Suprapubic skin (tissue), 4 donors: ENCODE results near the gene WDR26. TPM values are rescaled to one million over a fixed set of nuclear protein-coding genes. Genes with fewer than 3 reads are reported as not detected.
"Not testable (repeated sequence)": the region's sequence is repeated elsewhere in the genome, so short reads cannot be mapped to it uniquely, and the experiment has no call there.

Experiments
- DNase-seq, 2 donors: peaks; one replicate each; pipeline ENCODE4 v3.0.0-alpha.2; 2019; ENCODE audit warnings: low spot score in 2 of 2
- H3K27ac ChIP-seq: fragments of 200-600 bp; sonication (generic); one replicate; pipeline ENCODE4 v1.5.1; 2019
- H3K27me3 ChIP-seq: fragments of 200-600 bp; sonication (generic); one replicate; pipeline ENCODE4 v1.5.1; 2019
- H3K36me3 ChIP-seq: fragments of 200-600 bp; sonication (generic); one replicate; pipeline ENCODE4 v1.5.1; 2019
- H3K4me1 ChIP-seq: fragments of 200-600 bp; sonication (generic); one replicate; pipeline ENCODE4 v1.5.1; 2019
- H3K4me3 ChIP-seq: fragments of 200-600 bp; sonication (generic); one replicate; pipeline ENCODE4 v1.5.1; 2019; ENCODE audit warnings: mild to moderate bottlenecking
- H3K9me3 ChIP-seq: fragments of 200-600 bp; sonication (generic); one replicate; pipeline ENCODE4 v1.5.1; 2019
- CTCF ChIP-seq, 2 donors: fragments of 200-600 bp in 1 of 2; fragments of 450-650 bp in 1 of 2; sonication (generic) in 1 of 2; IDR thresholded peaks; one replicate each; pipeline ENCODE4 v1.5.1; 2016 to 2019; ENCODE audit warnings: antibody characterized with exemption in 2 of 2, mild to moderate bottlenecking in 1 of 2, moderate library complexity in 1 of 2
- EP300 ChIP-seq: sonication (generic); formaldehyde crosslinking; IDR thresholded peaks from one replicate; pipeline ENCODE4 v1.6.1; 2017; ENCODE audit warnings: antibody characterized with exemption
- POLR2A ChIP-seq, 2 donors: fragments of 450-650 bp; IDR thresholded peaks; one replicate each; pipeline ENCODE4 v1.6.1; 2017; ENCODE audit warnings: antibody characterized with exemption in 2 of 2, mild to moderate bottlenecking in 2 of 2, moderate library complexity in 2 of 2
- POLR2AphosphoS5 ChIP-seq, 3 donors: sonication (generic); formaldehyde crosslinking; IDR thresholded peaks; one replicate each; pipeline ENCODE4 v1.6.1; 2017; ENCODE audit warnings: antibody characterized with exemption in 3 of 3
- WGBS: methylation state at CpG from one replicate; pipeline ENCODE4 v1.1.5; 2018; 5-methylcytosine and 5-hydroxymethylcytosine counted together
- total RNA-seq, 4 donors: library from RNA; depleted of rRNA; stranded (reverse); fragments of >200 nt; gene quantifications; one replicate each; pipeline ENCODE4 v1.1.0, GENCODE V29; 2016

WDR26 gene
- total RNA-seq, 4 donors from 2014 or later = 92.4 to 174 (median 111) TPM

DNA sequence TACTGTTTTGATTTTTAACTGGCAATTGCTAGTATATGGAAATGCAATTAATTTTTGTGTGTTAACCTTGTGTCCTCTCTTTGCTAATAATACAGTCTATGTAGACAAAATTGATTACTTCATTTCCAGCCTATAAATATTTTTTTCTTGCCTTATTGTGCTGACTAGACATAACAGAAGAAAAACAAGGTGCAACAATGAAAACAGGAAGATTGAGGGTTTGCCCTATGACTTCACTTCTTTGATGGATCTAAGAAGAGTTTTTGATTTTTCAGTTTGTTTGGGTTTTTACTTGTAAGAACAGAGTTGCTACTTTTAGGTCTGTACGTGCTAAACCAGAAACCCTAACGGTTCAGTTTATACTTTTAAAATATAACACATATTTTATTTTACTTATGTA lies 86.5 kb downstream of the WDR26 start:
- no peak for TF ChIP-seq POLR2A (IDR thresholded peaks at IDR 0.05)
- no peak for TF ChIP-seq EP300
- no peak for TF ChIP-seq POLR2AphosphoS5 (IDR thresholded peaks at IDR 0.05)
- no peak for TF ChIP-seq CTCF (IDR thresholded peaks at IDR 0.05)
- DNase-seq = no peak
- no peak overlapping the region for H3K27ac ChIP-seq
- H3K4me1 ChIP-seq = no peaks in the 10 kb centered on the region
- WGBS = 72% methylated on average over 2 of the region's 2 CpGs
- no peaks in the 10 kb centered on the region for H3K36me3 ChIP-seq
- peaks cover 3% of the 10 kb centered on the region for H3K27me3 ChIP-seq
- H3K4me3 ChIP-seq = no peak overlapping the region
- peaks cover 14% of the 10 kb centered on the region for H3K9me3 ChIP-seq

- Histone ChIP-seq H3K4me3 (no peak overlapping the region), H3K9me3 (peaks cover 14% of the 10 kb centered on the region), H3K4me1 (peaks cover 6% of the 10 kb centered on the region), H3K36me3 (no peaks in the 10 kb centered on the region), H3K27me3 (peaks cover 3% of the 10 kb centered on the region), H3K27ac (no peak overlapping the region)
- WGBS = 51% methylated on average over 3 of the region's 3 CpGs
- no peak for TF ChIP-seq POLR2A (IDR thresholded peaks at IDR 0.05)
- no peak for TF ChIP-seq CTCF (IDR thresholded peaks at IDR 0.05)
- TF ChIP-seq POLR2AphosphoS5 (IDR thresholded peaks at IDR 0.05) = no peak
- TF ChIP-seq EP300 = no peak
- DNase-seq = no peak
Measured at GRCh38 chr1:224343679-224344078, 90.9 kb downstream of the WDR26 start.

DNA sequence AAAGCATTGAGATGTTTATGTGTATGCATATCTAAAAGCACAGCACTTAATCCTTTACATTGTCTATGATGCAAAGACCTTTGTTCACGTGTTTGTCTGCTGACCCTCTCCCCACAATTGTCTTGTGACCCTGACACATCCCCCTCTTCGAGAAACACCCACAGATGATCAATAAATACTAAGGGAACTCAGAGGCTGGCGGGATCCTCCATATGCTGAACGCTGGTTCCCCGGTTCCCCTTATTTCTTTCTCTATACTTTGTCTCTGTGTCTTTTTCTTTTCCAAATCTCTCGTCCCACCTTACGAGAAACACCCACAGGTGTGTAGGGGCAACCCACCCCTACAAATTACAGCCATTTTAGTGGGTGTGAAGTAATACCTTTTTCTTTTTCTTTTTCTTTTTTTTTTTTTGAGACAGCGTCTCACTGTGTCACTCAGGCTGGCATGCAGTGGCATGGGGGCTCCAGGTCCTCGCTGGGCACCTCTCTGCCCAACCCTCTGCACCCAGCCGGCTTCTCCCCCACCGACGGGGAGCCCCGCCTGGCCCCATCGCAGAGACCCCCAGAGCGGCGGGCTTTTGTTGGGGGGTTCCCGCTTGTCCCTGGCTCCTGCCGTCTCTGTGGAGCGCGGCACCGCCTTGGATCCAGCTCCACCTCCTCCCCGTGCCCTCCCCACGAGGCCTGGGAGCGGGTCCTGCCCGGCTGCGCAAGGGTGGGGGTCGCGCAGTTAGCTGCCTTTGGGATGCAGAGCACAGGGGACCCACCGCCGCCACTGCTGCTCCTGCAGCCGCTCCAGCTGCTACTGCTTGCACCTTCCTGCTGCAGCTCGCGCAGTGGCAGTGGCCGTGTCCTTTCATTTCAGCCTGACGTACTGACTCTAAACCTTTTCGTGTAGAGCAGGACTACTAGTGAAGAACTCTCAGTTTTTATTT lies 93.9 kb downstream of the WDR26 start:
- Histone ChIP-seq H3K9me3 (peaks cover 14% of the 10 kb centered on the region), H3K4me3 (peak overlapping the region; percentile 50)
- H3K27me3 ChIP-seq, H3K4me1 ChIP-seq, DNase-seq, H3K27ac ChIP-seq, H3K36me3 ChIP-seq: not testable (repeated sequence)
- WGBS = 7% methylated on average over 27 of the region's 36 CpGs

- no peak for DNase-seq
- 40% methylated on average over 4 of the region's 4 CpGs for WGBS
- H3K9me3 ChIP-seq = peaks cover 10% of the 10 kb centered on the region
- peaks cover 6% of the 10 kb centered on the region for H3K4me1 ChIP-seq
- no peaks in the 10 kb centered on the region for H3K36me3 ChIP-seq
- H3K27ac ChIP-seq = no peak overlapping the region
- H3K27me3 ChIP-seq = no peaks in the 10 kb centered on the region
- no peak for TF ChIP-seq POLR2A (IDR thresholded peaks at IDR 0.05)
- no peak for TF ChIP-seq EP300
- no peak for TF ChIP-seq POLR2AphosphoS5 (IDR thresholded peaks at IDR 0.05)
- no peak for TF ChIP-seq CTCF (IDR thresholded peaks at IDR 0.05)
- H3K4me3 ChIP-seq = no peak overlapping the region
Measured at GRCh38 chr1:224339442-224340033, 95.1 kb downstream of the WDR26 start.

GRCh38 chr1:224338150-224338838 lies 96.3 kb downstream of the WDR26 start:
- Histone ChIP-seq H3K4me3 (no peak overlapping the region), H3K9me3 (no peaks in the 10 kb centered on the region), H3K27me3 (no peaks in the 10 kb centered on the region), H3K27ac (no peak overlapping the region), H3K36me3 (no peaks in the 10 kb centered on the region), H3K4me1 (peaks cover 6% of the 10 kb centered on the region)
- TF ChIP-seq POLR2A (IDR thresholded peaks at IDR 0.05) = no peak
- TF ChIP-seq POLR2AphosphoS5 (IDR thresholded peaks at IDR 0.05) = no peak
- TF ChIP-seq CTCF (IDR thresholded peaks at IDR 0.05) = no peak
- TF ChIP-seq EP300 = no peak
- WGBS = 86% methylated on average over 4 of the region's 4 CpGs
- no peak for DNase-seq

Other genes starting within 250 kb of the WDR26 start
- 10 to 100 TPM; 31.7 to 86.4 (median 36.8) TPM for gene NVL, start 104.6 kb downstream of the WDR26 start, total RNA-seq
- 10 to 100 TPM; 27.8 to 49.5 (median 29.8) TPM for gene CNIH4, start 77.9 kb downstream of the WDR26 start, total RNA-seq
- 1 to 10 TPM in 1 of 4 donors, under 1 TPM in 2, not detected in 1; 0.57 to 6.7 (median 0.62) TPM for gene CNIH3, start 181.5 kb upstream of the WDR26 start, total RNA-seq